Pons (tissue), 1 donor: Measurements from ENCODE around the gene GRIA2.
"Not testable (repeated sequence)": the region's sequence is repeated elsewhere in the genome, so short reads cannot be mapped to it uniquely, and the experiment has no call there.

Experiments
- DNase-seq: peaks from one replicate; pipeline ENCODE4 v3.0.0-alpha.2; 2016; ENCODE audit warnings: low spot score

Gene GRIA2

DNA sequence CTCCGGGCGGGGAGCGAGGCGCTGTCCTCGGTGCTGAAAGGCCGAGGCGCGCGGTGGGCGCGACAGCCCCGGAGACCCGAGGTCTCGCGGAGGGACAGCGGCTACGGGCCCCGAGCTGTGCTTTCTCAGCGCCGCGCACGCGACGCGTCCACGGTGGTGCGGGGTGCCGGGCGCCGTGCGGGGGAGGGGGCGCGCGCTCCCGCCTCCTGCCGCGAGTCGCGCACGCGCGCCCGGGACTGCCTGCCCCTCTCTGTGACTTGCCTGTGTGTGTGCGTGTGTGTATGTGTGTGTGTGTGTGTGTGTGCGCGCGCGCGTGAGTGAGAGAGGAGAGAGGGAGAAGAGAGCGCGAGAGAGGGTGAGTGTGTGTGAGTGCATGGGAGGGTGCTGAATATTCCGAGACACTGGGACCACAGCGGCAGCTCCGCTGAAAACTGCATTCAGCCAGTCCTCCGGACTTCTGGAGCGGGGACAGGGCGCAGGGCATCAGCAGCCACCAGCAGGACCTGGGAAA is at the start of gene GRIA2:
Gene GRIA2, plus strand, starts transcription at position 358 of the 511 bp plus-strand sequence. CDS start 315 bp downstream, outside the sequence.
- DNase-seq, result peak; percentile 77

DNA sequence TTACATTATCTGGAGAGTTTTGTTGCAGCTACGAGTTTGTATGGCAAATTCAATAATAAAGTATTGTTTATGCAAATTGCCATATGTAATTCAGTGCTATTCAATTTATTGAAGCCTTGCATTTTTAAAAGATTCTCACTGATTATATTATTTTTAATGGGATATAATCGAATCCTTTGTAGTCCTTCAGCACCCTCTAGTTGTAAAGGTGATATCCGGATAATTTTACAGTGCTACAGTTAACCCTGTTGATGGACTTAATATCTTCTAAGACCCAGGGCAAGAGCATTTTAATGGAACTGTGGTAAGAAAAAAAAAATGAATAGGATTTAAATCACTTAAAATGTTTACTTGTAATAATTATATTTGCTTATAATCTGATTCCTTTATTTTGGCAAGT is 48.5 kb upstream of the GRIA2 start:
- no peak for DNase-seq

DNA sequence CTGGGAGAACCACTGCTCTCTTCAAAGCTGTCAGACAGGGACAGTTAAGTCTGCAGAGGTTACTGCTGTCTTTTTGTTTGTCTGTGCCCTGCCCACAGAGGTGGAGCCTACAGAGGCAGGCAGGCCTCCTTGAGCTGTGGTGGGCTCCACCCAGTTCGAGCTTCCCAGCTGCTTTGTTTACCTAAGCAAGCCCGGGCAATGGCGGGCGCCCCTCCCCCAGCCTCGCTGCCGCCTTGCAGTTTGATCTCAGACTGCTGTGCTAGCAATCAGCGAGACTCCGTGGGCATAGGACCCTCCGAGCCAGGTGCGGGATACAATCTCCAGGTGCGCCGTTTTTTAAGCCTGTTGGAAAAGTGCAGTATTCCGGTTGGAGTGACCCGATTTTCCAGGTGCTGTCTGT is 40.3 kb upstream of the GRIA2 start:
- DNase-seq, result not testable (repeated sequence)

DNA sequence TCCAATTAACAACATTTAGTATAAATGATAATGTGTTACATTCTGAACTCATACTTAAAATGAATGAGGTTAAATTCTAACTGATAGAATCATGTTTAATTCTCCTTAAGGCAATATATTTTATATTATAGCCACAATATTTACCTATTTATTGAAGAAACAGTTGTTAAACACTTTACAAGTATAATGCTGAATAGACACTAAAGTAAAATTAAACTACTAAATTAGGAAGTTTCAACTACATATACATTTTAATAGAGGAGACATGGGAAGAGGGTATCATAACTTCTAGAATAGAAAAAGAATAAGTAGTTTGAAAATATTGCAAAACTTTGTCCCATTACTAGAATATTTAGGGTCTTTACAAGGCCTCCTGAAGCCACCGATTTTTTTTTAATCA is 36.2 kb upstream of the GRIA2 start:
- DNase-seq, result no peak

DNA sequence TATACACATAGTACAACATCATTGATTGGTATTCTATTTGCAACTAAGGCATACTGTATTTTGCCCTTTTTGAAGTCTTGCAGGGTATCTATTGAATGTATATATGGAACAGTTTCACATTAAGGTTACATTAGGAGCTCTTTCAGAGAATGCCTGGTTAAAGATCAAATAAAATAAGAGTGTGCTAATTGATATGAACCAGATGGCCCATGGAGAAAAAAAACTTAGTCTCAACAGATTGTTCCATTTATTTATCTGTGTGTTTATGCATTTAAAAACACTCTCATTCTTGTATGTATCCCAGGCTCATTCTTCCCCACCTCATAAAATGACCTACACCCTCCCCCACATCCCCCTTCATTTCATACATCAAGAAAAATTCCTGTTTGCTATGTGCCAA is 35.2 kb upstream of the GRIA2 start:
- DNase-seq, result no peak

DNA sequence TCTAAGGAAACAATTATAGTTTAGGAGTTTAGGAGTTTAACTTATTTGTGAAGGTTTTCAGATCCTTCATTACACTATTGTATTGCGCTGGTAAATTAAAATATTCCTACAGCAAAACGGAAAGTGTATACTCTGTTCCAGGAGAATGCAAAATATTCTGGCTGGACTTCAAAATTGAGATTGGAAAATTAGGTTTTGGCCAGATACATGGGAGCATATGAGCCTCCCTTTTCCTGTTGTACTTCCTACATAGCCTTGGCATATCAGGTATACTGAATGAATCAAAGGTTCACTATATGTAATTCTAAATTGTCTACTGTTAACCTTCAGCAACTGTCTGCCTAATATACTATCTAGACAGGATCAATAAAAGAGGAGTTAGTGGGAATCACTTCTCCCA is 25.2 kb upstream of the GRIA2 start:
- DNase-seq, result no peak

DNA sequence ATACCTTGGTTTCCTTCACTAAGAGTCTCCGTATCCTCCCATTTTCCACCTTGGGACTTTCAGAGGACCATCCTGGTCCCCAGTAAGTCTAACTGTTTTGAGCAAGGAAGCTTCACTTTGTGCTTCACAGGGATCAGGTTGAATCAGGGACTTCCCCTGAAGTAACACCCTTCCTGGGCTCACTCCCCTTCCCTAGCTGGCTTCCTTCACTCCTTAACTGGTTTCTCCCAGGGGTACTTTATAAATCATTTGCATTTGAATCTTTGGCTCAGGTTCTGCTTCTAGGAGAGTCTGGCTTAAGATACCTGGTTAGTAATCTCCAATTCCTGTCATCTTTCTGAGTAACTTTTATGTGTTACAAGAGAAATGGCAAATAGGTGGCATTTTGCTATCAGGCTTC is 24.5 kb upstream of the GRIA2 start:
- no peak for DNase-seq

DNA sequence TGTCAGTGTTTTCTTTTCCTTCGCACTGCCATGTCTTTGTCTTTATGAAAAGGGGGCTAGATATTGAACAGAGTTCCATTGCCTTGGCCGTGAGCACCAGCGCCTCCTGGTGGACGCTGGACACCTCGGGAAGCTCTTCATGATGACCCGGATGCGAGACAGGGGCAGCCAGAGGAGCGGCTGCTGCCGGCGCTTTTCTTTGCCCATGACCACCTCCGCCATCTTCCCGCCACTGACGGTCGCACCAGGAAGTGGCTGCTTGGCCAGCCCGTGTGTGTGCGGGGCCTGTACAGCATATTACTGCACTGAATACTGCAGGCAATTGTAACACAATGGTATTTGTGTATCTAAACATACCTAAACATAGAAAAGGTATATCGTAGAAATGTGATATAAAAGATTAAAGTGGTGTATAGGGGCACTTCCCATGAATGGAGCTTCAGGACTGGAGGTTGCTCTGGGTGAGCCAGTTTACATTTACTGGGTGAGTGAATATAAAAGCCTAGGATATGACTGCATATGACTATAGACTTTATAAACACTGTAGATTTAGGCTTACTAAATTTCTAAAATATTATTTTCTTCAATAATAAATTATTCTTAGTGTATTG is 15.8 kb upstream of the GRIA2 start:
- DNase-seq, result no peak

DNA sequence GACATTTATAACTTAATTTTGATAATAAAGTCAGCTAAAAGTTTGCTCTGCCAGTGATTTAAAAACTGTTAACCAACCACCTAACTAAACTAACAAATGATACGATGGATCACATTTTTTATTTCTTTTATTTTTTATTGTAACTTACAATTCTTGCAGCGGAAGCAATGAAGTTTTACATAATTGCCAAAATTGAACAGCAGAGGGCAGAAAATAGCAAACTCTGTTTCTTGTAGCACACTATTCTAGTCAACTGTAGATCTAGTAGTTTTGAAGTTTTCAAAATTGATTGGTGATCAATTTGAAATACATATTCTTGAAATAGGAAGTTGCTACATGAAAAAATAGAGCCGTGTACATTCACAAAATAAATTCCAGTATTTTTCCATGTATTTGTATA is 2.8 kb upstream of the GRIA2 start:
- DNase-seq, result peak; percentile 61

DNA sequence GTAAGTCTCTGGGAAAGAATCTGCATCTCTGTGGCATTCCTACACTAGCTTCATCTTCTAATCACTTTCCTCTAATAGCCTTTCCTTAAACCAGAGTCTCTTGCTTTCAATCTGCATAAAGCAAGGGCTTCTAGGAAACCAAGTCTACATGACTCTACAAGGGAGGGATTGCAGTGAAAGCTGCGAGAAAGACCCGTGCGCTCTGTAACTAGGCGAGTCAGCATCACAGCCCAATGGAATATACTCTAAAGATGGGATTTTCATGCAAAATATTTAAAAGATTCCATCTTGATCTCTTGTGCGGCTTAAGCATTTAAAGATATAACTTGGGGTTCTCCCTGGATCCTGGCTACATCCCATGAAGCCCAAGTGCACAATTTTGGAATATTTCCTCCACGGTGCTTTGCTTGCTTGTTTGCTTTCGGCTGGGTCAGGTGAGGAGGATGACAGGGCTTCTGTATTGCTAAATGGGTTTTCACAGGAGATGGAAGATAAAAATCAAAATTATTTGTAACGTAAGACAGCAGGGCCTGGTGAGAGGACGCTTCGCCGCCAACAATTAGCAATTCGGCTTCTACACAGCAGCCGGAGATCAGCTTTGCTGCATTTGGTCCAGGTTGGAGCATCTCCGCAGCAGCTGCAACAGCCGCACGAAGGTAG is 687 bp upstream of the GRIA2 start:
- DNase-seq, result peak; percentile 25

DNA sequence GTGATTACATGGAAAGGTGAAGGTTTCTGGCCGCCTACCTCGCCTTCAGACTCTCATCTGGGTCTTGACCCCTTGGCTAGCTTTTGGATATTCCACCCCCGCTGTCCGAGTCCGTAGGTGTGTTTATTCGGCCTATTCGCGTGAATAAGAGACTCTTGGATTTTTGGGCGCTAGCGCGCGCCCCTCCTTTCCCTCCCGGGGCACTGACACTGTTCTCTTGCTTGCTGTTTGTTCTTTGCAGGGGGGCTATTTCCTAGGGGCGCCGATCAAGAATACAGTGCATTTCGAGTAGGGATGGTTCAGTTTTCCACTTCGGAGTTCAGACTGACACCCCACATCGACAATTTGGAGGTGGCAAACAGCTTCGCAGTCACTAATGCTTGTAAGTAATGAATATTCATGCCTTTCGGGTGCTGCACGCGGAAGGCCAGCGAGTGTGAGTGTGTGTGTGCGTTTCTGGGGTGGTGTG is 932 bp downstream of the GRIA2 start:
- DNase-seq, result peak; percentile 57

DNA sequence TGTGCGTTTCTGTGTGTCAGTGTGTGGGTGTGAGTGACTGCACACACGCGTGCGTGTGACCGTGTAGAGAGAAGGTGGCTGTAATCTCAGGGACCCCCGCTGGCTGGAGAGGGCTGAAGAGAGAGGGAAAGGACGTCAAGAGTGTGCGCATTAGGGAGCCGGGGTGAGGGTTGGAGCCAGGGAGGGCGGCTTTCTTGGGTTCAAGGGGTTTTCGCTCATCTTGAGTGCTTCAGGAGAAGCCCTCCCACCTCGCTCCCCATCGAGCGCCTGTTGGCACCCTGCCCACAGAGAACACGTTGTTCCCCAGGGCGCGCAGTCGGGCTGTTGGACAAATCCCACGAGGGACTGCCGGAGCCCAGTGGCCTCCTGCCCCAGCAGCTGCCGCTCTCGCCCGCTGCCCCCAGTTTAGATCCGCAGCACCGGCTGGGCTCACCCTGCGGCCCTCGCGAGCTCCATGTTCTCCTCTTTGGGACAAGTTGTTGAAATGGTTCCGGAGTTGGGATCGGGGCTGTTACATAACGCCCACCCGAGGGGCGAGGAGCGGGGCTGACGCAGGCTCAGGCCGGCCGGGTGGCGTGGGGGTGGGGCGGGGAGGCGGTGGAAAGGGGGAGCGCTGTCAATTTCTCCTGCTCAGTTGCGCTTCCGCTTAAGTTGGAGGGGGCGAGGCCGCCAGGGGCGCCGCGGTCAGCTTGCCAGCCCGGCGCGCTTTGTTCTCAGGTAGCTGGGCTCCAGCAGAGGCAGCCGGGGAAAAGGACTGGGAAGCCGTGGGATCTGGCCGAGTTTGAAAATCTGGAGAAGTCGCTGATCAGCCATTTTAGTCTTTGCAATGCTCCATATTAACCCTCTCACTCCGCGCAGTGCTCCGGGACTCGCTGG is 1.6 kb downstream of the GRIA2 start:
- peak; percentile 57 for DNase-seq

DNA sequence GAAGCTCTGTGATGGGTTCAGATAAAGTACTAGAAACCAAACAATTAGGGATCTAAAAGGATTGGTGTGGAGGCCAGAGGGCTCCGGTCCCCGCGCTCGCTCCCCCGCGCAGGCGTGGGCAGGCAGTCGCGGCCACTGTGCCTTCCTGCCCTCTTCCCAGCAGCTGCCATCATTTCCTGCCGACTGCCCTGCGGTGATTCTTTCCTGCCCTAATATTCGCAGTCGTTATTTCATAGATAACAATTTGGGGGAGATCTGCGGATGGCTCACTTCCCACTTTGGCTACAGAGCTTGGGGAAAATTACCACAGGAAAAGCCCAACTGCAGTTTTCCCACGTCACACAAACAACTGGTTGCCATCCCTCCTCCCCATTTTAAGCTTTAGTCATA is 2.2 kb downstream of the GRIA2 start:
- DNase-seq, result peak; percentile 58

DNA sequence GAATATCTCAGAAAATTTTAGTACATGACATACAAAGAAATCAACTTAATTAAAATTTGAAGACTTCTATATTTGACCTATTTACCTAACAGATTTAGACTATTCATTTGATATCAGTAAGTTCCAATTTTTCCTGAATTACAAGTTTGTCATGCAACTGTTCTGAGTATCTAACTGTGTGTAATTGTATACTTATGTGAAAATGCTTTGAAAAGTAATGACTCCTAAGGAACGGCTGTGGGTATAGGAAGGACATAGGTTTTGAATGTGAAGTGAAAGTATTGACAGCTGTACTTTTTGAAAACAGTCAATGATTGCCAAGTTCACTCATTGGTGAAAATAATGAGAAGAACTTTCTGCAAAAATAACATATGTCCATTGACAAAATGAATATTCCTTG is 2.9 kb downstream of the GRIA2 start:
- peak; percentile 82 for DNase-seq

DNA sequence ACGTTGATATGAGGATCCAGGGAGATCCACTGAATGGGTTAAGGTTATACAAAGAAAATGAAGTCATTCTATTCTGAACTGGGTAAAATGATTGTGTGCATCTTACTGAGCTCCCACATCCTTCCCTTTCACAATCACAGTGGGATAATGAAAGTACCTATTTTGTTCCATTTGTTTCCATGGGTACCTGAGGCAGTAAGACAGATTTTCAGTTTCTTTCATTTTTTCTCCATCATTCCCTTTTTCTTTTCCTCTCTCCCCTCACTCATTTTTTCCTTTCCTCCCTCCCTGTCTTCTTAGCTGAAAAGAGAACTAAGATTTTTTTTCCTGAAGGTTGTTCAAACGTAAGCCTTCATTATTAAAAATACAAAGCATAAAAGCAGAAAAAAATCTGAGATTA is 4.6 kb downstream of the GRIA2 start:
- peak; percentile 58 for DNase-seq

DNA sequence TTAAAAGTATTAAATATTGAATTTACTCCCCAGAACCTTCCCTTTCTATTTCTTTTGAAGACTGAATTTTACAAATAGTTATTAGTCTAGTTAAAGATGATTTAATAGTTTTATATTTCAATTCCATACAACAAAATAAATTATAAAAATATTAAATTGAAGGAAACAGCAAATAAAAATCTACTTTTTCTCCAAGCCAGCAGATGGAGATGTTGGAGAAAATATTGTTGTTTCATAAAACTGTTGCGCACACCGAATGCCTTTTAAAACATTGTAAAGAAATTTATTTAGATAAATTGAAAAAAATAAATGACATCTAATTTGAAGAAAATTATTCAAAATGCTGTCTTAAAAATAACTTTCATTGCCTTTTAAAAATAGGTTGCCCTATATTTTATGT is 5.5 kb downstream of the GRIA2 start:
- peak; percentile 72 for DNase-seq

DNA sequence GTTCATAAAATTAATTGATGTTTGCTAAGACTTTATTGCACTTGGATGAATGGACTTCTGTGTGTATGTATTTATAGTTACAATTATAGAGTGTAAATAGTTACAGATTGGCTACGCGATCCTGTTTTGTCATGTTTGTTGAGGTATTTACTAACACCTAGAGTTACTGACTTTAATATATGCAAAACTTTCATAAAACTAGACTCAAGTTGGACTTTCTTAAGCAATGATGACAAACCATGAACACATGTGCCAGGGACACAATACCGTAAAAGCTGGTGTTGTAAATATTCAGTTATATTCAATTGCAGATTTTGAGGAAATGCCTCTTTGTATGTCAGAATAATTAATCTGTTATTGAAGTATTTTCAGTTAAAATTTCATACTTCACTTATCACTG is 6.1 kb downstream of the GRIA2 start:
- peak; percentile 57 for DNase-seq

DNA sequence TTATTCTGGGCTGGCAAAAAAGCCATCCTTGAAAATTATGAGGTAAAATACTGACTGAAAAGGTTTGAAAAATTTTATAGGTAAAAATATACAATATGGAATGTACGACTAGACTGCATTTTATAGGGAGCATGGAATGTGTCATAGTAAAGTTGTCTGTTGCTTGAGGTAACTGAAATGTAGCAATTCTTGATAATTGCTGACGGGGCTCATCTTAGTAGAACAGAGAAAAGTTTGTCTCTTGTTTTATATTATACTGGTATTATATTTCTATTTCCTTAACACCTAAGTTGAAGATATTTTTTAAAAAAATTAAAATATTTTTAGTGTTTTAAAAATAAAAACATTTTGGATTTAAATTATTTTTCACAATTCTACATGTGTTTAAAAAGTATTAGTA is 11.0 kb downstream of the GRIA2 start:
- no peak for DNase-seq

DNA sequence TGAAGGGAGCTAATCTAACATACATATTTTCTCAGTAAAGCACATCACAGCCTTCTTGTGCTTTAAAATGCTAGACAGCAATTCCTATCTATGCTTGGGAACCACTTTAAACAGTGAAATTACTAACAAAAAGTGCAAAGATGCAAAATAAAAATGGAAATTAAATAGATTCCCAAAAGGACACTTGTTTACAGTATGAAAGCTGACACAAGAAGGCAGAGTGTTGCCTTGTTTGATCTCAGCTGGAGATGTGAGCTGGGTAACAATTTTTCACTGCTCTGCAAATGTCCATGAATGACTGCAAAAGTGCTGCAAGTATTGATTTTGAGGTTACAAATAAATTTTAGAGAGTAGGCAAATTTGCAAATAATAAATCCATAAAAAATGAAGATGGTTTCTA is 22.3 kb downstream of the GRIA2 start:
- peak; percentile 81 for DNase-seq

DNA sequence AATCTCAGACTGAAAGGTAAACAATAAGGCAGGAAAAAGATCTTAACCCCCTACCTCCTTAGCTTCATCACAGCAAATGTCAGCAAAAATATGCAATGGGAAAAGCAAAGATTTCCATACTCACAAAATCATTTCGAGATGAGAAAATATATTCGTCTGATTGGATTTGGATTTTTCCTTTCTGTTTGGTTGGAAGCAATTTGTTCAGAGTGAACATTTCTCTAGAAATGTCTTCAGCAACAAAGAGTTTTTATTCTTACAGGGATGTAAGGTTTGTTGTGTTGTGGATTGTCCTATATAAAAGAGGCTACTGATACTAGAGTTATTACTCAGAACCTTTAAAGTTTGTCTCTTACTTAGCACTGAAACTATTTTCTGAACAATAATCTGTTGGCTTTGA is 23.8 kb downstream of the GRIA2 start:
- DNase-seq, result peak; percentile 66

DNA sequence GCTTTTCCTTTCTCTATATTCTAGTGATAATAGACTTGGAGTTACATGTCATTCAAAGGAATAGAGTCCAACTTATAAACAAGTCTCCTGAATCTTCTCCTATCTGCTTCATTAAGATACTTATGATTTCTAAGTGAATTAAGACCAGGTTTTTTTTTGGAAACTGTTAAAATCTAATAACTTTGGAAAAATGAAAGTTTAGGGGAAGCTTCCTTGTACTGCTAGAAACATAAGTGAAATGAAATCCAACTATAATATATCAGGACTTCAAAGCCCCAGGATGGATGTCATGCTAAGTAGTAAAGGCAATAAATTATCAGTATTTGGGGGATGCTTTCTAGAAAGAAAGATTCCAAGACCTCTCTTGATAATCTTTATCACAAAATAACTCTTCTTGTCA is 24.8 kb downstream of the GRIA2 start:
- peak; percentile 53 for DNase-seq

DNA sequence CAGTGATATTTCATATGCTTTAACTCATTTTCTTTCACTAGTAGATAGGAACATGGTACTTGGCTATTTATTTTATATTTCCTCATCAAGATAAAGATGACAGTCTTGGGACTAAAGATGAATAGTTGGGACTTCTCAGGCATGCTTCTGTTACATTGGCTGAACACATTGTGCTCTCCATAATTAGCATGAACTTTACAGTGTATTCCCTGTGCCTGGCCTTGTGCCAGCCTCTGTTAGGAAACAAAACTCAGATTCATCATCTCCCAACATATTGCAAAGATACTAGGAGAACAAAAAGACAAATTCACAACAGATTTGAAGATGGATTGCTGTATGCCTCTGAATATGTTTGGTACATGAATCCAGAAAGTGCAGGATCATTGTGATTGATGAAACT is 26.4 kb downstream of the GRIA2 start:
- DNase-seq, result peak; percentile 48

DNA sequence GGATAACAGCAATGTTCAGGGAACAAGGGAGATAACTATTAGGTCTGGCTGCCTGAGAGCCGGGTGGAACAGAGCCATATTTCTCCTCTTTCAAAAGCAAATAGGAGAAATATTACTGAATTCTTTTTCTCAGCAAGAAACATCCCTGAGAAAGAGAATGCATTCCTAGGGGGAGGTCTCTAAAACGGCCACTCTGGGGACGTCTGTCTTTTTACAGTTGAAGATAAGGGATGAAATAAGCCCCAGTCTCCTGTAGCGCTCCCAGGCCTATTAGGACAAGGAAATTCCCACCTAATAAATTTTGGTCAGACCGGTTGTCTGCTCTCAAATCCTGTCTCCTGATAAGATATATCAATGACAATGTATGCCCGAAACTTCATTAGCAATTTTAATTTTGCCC is 37.6 kb downstream of the GRIA2 start:
- DNase-seq, result not testable (repeated sequence)
